GM19438 (cell line): ENCODE data around the gene RAE1.
"Not testable (repeated sequence)": the region's sequence is repeated elsewhere in the genome, so short reads cannot be mapped to it uniquely, and the experiment has no call there.

ENCODE experiments used
- ATAC-seq: cut with Tn5 transposase; IDR thresholded peaks from one replicate; pipeline ENCODE4 v1.9.1; 2021; ENCODE audit warnings: low read depth; ENCODE audit not compliant: unreplicated experiment

The RAE1 gene

DNA sequence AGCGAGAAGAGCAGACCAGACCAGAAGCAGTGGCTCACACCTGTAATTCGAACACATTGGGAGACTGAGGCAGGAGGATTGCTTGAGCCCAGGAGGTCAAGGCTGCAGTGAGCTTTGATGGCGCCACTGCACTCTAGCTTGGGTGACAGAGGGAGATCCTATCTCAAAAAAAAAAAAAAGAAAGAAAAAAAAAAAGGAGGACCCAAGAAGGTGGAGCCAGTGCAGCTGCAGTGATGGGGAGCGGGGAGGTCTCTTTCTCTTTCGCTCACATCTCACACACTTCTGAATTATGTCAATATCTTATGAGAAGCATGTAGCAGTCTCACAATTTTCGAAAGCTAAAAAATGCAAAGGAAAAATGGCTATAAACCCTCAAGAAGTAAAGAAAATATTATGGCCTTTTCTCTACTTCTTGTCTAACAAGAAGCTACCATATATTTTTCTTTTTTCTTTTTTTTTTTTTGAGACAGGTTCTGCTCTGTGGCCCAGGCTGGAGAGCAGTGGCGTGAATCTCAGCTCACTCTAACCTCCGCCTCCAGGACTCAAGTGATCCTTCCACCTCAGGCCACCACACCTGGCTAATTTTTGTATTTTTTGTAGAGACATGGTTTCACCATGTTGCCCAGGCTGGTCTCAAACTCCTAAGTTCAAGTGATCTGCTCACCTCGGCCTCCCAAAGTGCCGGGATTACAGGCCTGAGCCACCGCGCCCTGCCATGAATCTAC is 25.3 kb upstream of the RAE1 start:
- no peak for ATAC-seq

DNA sequence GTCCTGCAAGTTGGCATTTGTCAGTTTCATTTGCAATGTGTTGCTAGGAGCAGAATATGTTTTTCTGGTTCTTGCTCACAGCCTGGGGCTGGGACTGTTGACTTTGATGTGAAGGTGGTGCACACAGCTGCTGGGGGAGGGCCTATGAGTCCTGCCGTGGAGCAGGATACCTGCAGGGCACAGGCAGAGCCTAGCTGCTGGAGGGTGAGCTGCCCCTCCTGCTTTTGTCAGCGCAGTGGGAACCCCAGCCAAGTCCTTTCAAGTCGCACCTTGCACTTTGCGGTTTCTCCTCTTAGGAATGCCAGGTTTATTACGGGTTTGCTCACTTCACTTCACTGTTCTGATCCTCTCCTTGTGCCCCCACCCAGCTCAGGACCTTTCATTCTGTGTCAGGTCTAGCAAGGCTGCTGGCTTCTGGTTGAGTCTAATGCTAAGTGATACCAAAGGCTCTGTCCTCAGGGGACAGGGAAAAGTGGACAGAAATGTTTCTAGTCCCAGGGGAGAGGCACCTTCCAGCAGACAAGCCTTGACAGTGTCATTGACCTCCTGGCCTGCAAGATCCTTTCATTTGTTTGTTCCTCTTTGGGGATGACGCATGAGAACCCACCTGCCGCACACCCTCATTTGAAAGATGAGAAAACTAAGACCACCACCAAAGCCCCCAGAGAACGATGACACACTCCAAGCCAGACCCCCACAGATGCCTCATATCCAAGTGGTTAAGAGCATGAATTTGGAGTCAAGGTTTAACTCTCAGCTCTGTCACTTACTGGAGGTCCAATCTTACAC is 24.2 kb upstream of the RAE1 start:
- ATAC-seq, result no peak

DNA sequence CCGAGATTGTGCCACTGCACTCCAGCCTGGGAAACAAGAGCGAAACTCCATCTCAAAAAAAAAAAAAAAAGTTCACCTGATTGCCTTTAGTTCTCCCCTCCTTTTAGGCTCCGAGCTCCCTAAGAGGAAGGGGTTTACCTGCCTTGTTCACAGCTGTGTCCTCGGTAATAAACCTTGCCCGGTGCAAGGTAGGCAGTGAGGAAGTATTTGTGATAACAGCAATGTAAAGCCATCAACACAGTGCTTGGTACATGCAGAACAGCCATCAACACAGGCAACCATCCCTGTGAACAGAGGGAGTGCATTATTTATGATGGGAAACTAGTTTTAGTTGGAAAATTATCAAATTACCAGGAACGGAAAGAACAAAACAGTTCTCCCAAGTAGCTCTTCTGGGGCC is 23.2 kb upstream of the RAE1 start:
- no peak for ATAC-seq

DNA sequence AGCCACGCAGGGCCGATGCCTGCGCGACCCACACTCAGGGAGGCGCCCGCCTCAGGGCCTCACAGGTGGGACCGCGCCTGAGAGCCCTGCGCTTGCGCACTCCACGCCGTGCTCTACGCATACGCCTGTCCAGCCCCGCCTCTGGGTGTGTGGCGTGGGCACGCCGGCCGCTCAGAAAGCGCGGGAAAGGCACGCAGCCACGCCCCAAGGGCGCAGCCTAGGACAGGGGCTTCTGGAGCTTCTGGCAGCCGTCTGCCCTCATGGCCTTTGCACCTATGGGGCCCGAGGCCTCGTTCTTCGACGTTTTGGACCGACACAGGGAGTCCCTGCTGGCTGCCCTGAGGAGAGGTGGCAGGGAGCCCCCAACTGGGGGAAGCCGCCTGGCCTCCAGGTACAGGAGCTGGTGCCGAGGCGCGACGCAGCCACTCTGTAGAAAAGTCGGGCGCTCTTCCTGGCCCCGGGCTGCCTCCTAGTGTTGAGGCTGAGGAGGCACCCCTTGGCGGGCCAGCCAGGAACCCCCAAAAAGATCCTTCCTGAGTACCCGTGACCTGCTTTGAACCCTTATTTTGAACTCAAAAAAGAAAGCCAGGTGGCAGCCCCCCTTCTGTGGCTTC is 21.3 kb upstream of the RAE1 start, which contains the start of gene SPO11:
SPO11 (plus strand) TSS at position 196 of the 614 bp plus-strand sequence; CDS start at position 261, 65 bp downstream.
- ATAC-seq, result no peak

DNA sequence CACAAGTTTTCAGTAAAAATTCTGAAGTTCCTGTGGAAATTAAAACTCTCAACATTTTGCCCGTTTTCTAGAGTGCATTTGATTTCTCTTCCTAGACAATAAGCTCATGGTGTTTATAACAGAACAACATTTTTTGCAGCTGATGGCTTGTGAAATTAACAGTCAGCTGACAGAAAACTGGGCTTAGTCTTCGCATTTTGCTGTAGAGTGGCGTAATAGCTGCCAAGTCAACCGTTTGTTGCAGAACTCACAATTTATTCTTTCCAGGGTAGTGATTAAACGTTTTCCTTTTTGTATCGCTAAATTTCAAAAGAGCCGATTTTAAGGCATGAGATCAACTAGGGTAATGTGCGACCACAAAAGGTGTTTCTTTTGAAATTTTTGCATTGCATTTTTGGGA is 20.1 kb upstream of the RAE1 start:
- no peak for ATAC-seq

DNA sequence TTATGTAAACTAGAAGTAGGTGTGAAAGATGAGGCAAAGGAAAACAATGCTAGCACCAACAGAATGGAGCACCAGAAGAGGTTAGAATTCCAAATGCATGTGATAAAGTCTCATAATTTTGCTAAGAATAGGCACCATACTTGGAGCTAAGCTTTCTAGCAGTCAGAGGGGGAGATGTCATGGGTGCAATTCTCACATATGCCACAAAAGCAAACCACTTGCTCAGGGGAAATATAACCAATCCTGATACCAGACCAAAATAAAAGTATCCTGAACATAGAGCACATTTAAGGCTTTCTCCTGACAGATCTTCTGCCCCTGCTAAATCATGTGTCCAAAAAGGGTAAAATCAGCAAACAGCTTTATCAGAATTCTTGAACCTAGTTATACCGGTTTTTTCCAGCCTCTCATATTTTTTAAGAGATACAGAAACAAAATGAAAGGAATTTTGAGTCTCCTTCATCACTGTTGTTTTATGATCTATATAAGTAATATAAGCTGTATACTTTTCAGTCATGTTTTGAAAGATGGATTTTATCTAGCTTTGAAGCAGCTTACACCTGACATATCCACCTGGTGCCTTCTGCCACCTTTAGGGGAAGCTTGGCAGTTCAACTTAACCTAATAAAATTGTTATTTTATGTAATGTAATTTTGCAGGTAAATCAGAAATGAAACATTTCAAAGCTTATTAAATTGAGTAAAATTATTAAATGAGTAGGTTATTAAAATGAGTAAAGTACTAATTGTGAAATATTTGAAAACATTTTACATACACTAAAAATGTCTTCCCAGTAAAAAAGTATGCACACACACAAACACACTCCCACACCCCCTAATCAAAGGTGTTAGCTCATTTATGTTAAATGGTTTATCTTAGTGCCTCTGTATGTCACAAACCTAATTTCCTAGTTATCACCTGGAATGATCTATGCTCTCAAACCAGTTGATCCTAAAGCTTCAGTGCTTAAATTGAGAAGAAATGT is 18.7 kb upstream of the RAE1 start:
- ATAC-seq, result no peak

DNA sequence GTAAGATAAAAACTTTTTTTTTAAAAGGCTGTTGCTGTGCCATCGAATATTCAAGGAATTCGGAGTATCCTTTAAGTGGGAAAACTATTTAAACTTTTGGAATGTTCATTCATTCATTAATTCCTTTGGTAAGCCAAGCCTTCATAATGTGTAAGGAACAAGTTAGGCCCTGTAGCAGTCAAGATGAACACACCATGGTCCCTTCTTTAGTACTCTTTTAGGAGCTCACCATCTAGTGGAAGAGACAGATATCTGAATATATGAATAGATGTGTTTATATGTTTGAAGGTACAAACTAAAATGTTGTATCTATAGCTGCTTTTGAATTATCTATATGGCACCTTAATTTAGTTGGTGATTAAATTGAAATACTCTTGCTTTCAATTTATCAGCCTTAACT is 15.7 kb upstream of the RAE1 start:
- no peak for ATAC-seq

DNA sequence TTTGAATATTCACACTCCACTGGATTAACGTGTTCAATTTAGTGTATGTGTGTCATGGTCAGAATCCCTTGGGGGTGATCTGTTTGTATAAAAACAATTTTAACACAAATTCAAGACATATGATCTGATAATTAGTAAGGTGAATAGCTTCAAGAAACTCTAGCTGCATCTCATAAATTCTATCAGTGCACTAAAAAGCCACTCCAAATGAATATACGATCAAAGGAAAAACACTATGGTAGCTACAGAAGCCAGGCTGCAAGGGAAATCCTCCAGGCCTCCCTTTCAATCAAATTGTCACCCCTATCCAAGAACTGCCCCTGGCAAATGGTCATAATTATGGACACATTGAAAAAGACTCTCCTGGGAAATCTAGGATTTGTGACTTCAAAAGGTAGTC is 9.4 kb upstream of the RAE1 start:
- no peak for ATAC-seq

DNA sequence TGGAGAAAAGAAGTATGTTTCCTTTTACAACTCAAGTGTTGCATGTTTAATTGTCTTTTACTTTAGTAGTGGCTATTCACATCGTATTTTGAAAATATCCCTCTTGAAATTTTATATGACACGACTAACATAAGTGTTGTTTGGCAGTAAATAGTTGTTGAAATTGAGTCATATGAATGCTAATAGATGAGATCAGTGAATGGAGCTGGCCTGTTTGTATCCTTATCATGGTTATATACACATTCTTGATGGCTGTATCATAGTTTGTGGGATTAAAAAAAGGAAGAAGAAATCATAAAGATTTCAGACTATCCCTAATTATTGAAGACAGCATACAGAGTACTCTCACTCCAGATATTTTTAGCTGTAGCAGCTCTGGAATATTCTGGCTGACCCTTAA is 8.2 kb upstream of the RAE1 start:
- no peak for ATAC-seq

DNA sequence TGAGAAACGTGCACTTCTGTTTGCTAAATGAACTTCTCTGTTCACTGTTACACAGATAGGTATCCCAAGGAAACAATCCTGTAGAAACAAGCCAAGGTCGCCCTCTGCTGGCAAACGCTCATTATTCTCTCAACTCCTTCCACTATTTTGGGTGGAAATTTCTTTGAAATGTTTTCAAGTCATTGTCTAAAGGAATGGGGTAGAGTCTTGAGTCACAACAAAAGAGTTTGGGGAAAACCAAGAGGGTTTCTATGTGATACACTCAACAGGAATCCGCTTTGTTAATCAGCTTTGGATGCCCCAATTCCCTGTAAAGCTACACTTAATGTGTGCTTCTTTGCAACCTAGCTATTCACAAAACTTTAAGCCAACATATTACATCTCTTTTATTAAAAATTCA is 4.6 kb upstream of the RAE1 start:
- no peak for ATAC-seq

DNA sequence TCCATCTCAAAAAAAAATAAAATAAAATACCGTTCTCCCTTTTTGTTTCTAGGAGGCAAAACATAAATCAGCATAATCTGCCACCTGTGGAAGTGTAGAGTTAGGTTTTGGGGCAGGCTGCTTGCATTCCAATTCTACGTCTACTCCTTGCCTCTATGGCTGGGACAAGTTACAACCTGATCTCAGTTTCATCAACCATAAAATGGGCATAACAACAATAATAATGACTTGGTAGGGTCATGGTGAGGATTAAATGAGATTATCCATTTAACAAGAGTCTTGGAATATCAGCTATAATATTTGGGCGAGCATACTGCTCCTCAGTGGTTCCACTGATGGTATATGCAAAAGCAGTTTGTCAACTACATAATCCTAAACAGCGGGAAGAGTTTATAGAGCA is 3.7 kb upstream of the RAE1 start:
- ATAC-seq, result no peak

DNA sequence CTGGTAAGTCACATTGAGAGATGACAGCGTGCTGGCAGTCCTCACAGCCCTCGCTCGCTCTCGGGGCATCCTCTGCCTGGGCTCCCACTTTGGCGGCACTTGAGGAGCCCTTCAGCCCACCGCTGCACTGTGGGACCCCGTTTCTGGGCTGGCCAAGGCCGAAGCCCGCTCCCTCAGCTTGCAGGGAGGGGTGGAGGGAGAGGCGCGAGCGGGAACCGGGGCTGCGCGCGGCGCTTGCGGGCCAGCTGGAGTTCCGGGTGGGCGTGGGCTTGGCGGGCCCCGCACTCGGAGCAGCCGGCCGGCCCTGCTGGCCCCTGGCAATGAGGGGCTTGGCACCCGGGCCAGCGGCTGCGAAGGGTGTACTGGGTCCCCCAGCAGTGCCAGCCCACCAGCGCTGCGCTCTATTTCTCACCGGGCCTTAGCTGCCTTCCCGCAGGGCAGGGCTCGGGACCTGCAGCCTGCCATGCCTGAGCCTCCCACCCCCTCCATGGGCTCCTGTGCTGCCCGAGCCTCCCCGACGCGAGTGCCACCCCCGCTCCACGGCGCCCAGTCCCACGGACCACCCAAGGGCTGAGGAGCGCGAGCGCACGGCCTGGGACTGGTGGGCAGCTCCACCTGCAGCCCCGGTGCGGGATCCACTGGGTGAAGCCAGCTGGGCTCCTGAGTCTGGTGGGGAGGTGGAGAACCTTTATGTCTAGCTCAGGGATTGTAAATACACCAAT is 2.7 kb upstream of the RAE1 start:
- not testable (repeated sequence) for ATAC-seq

DNA sequence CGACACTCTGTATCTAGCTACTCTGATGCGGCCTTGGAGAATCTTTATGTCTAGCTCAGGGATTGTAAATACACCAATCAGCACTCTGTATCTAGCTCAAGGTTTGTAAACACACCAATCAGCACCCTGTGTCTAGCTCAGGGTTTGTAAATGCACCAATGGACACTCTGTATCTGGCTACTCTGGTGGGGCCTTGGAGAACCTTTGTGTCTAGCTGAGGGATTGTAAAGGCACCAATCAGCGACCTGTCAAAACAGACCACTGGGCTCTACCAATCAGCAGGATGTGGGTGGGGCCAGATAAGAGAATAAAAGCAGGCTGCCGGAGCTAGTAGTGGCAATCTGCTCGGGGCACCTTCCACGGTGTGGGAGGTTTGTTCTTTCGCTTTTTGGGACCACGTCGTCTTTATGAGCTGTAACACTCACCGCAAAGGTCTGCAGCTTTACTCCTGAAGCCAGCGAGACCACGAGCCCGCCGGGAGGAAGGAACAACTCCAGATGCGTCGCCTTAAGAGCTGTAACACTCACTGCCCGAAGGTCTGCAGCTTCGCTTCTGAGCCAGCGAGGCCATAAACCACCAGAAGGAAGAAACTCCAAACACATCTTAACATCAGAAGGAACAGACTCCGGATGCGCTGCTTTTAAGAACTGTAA is 2.0 kb upstream of the RAE1 start:
- not testable (repeated sequence) for ATAC-seq

DNA sequence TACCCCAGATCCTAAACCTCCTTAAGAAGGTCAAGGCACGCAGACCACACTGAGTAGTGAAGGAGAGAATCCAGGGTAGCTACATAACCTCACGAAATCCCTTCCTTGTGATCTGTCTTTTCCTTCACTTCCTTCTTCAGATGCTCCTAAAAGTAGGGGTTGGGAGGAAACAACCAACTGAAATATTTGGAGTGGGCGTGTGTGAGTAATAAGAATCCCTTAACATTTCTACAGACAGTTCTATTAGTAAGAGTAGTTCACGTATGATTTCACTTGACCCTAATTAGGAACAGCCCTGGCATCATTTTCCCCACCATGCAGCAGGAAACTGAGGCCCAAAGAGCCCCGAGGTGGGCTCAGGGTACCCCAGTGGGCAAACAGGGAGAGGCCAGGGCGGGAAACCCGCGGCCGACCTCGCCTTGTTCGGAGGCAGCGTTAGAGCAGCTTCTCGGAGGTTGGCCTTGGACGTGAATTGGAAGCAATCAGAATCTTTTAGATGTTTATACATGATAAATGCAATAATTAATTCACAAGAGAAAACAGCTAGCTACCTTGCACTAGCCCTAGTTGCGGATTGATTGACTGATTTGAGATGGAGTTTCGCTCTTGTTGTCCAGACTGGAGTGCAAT is 859 bp upstream of the RAE1 start:
- no peak for ATAC-seq

DNA sequence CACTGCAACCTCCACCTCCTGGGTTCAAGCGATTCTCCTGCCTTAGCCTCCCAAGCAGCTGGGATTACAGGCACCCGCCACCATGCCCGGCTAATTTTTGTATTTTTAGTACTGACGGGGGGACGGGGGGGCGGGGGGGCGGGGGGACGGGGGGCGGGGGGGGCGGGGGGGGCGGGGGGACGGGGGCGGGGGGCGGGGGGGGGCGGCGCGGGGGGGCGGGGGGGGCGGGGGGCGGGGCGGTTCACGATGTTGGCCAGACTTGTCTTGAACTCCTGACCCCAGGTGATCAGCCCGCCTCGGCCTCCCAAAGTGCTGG is 371 bp upstream of the RAE1 start:
- not testable (repeated sequence) for ATAC-seq

DNA sequence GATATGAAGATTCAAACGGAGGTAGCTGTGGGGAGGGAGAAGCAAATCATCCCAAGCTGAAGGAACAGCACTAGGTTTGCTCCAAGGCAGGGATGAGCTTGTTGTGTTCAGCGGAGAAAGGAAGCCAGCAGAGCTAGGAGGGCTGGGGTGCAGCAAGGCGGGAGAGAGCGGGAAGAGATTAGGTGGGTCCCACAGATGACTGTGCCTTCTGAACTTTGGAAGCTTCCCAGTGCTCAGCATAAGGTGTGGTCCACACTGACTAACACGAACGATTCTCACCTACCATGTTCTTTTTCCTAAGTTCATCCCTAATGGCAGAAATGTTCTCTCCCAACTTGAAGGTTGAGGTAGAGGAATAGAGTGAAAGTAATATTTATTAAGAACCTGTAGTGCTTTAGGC is 1.2 kb downstream of the RAE1 start:
- no peak for ATAC-seq

DNA sequence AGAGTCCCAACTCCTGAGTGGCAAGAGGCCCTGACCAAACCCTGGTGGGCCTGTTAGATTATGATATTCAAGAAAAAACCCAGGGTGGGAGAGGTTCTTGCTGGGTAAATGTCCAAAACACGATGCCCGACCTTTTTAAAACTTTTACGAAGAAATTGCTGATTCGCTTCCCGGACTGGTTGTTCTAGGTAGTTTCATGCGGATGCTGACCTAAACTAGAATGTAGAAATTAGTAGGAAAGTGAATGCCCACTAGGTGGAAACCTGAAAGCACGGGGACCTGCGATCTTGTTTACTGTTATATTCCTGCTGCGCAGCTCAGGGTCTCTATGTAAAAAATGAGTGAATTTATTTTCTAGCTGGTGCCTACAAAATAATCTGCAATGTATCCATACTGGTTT is 2.3 kb downstream of the RAE1 start:
- no peak for ATAC-seq

DNA sequence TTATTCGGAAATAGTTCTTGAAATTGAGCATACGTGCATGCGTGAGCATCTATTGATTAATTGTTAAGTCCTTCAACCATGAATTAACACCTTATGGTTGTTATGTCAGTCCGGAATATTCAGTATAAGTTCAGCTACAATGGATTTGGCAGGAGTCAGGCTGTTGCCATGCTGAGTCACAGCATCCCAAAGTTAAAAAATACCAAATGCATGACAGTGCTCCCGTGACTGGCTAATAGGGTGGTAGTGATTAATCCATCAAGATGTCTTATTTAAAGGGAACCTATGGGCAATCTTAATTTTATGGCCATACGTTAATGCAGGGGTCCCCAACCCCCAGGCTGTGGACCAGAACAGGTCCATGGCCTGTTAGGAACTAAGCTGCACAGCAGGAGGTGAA is 10.5 kb downstream of the RAE1 start:
- no peak for ATAC-seq

DNA sequence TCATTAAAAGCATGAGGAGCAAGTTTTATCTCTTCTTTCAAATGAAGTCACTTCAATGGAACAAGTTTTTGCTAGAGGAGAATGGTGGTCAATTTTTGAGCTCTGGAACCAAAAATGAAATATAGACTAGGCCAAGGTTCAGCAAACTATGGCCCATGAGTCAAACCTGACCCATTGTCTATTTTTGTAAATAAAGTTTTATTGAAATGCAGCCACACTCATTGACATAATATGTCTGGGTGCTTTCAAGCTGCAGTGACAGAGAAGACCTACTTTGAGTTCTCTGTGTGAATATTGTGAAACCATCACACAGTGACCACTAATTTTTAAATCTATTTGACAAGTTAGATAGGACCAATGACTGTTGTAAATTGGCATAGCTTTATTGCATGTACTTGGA is 13.4 kb downstream of the RAE1 start:
- no peak for ATAC-seq
